ENCODE results near the gene FILIP1. TPM values are rescaled to one million over a fixed set of nuclear protein-coding genes. Genes with fewer than 3 reads are reported as not detected.
"Not testable (repeated sequence)": the region's sequence is repeated elsewhere in the genome, so short reads cannot be mapped to it uniquely, and the experiment has no call there.

The FILIP1 gene
- polyA plus RNA-seq, 1 experiment: 0.44 TPM

DNA sequence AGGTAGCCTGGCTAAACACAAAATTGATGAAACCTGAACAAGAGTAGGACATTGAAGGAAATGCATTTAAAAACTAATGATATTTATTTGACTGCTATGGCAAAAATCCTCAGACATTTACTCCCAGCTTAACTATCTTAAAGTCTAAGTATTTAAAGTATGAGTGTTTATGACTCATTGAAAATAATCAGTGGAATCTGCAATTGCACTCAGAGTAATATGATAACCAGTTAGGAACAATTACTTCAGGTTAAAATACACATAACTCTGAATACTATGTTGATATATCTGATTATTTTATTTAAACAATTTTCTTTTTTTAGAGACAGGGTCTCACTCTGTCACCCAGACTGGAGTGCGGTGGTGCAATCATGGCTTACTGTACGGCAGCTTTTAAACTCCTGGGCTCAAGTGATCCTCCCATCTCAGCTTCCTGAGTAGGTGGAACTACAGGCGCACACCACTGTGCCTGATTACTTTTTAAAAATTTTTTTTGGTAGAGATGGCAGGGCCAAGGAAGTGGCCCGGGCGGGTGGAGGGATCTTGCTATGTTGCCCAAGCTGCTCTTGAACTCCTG is 43.9 kb downstream of the FILIP1 start:
- POLR2A ChIA-PET: interaction anchor here (0.7 kb wide), 2 partner anchors 43 to 105 kb away, joined by 3 to 7 read pairs; no protein-coding TSS in a partner anchor
- TF ChIP-seq, protein P1, sequence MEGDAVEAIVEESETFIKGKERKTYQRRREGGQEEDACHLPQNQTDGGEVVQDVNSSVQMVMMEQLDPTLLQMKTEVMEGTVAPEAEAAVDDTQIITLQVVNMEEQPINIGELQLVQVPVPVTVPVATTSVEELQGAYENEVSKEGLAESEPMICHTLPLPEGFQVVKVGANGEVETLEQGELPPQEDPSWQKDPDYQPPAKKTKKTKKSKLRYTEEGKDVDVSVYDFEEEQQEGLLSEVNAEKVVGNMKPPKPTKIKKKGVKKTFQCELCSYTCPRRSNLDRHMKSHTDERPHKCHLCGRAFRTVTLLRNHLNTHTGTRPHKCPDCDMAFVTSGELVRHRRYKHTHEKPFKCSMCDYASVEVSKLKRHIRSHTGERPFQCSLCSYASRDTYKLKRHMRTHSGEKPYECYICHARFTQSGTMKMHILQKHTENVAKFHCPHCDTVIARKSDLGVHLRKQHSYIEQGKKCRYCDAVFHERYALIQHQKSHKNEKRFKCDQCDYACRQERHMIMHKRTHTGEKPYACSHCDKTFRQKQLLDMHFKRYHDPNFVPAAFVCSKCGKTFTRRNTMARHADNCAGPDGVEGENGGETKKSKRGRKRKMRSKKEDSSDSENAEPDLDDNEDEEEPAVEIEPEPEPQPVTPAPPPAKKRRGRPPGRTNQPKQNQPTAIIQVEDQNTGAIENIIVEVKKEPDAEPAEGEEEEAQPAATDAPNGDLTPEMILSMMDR (IDR thresholded peaks at IDR 0.05; ENCODE audit: insufficient read depth, low read depth, low read length): no peak
- peak; percentile 66 for DNase-seq (ENCODE audit: low read depth)
- Histone ChIP-seq H3K27me3 (ENCODE audit: control insufficient read depth, insufficient read depth, low read length) (no peaks in the 10 kb centered on the region), H3K4me3 (ENCODE audit: low read depth, low read length) (no peak overlapping the region), H3K36me3 (ENCODE audit: control insufficient read depth, insufficient read depth, low read length) (no peaks in the 10 kb centered on the region)
- CTCF ChIA-PET: interaction anchor here (1.3 kb wide), 1 partner anchor 183 kb away, joined by 3 read pairs; no protein-coding TSS in a partner anchor

DNA sequence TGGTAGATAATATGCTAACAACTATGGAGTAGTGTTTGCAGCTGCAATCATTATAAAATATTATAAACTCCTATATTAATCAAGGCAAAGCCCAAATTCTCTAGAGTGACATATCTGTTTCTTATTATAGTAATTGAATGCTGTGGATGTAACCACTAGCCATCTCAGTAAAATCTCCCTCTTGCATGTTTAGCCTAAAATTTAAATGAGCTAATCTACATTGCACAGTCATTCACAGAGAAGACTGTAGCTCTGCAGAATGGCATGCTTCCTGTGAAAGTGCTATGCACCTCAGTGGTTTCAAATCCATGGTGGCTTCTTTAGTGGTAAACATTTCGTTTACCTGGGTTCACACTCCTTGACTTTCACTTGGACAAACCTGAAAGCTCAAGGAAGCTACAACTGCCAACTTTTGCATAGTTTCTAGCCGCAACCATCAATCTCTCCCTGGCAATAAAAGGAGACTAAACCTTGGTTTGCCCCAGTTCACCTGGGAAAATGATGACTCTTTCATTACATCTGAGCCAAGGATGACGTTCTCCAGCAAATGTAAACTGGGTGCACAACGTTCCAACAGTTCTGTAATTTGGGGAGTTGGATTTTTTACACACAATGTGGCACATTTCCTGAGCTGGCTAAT is 47.2 kb downstream of the FILIP1 start:
- DNase-seq (ENCODE audit: low read depth): no peak
- Histone ChIP-seq H3K36me3 (ENCODE audit: control insufficient read depth, insufficient read depth, low read length) (no peaks in the 10 kb centered on the region), H3K27me3 (ENCODE audit: control insufficient read depth, insufficient read depth, low read length) (no peaks in the 10 kb centered on the region), H3K4me3 (ENCODE audit: low read depth, low read length) (no peak overlapping the region)
- CTCF ChIA-PET: interaction anchor here (0.8 kb wide), 1 partner anchor 152 kb away, joined by 4 read pairs; no protein-coding TSS in a partner anchor
- TF ChIP-seq, protein P1 (IDR thresholded peaks at IDR 0.05; ENCODE audit: insufficient read depth, low read depth, low read length): no peak
- POLR2A ChIA-PET: no interaction called here

DNA sequence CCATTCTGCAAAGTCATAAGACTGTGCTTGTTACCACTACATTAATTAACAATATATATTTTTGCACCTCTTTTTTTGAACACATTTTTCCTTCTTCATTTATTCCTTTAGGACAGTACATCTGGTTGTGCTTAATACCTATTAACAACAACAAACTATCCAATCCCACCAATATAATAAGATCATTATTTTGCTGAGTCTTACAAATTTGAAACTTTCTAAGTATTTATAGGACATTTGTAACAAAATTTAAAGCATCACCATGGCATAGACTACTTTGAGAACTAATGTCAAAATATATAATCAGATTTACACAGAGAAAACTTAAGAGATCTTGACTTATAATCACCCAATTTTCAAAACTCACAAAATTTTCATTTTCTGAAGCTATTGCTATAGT is 47.9 kb downstream of the FILIP1 start:
- DNase-seq (ENCODE audit: low read depth): no peak
- H3K27me3 ChIP-seq (ENCODE audit: control insufficient read depth, insufficient read depth, low read length): no peaks in the 10 kb centered on the region
- H3K36me3 ChIP-seq (ENCODE audit: control insufficient read depth, insufficient read depth, low read length): no peaks in the 10 kb centered on the region
- ChIA-PET CTCF (no interaction called here), POLR2A (no interaction called here)
- H3K4me3 ChIP-seq (ENCODE audit: low read depth, low read length): no peak overlapping the region
- TF ChIP-seq, protein P1 (IDR thresholded peaks at IDR 0.05; ENCODE audit: insufficient read depth, low read depth, low read length): no peak

DNA sequence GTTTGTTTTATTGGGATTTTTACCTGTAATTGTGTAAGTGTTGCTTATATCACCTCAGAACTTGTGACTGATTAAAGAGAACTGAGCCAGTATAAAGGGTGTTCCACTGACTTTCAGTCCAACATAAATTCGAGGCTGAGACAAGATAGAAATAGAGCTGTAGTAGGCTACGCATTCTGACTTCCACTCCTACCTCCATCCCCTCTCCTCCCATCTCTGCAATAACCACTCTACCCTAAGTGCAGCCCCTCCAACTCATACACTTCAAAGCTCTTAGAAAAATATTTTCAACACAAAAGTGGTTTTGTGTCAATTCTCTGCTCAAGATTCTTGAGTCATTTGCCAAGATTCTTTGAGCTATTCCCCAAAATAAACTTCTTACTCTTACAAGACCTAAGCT is 48.7 kb downstream of the FILIP1 start:
- TF ChIP-seq, protein P1 (IDR thresholded peaks at IDR 0.05; ENCODE audit: insufficient read depth, low read depth, low read length): no peak
- ChIA-PET POLR2A (interaction anchor here (0.6 kb wide), 1 partner anchor 128 kb away, joined by 5 read pairs; no protein-coding TSS in a partner anchor), CTCF (interaction anchor here (0.9 to 1.1 kb wide), 2 partner anchors 14 to 147 kb away, joined by 3 read pairs; no protein-coding TSS in a partner anchor)
- Histone ChIP-seq H3K27me3 (ENCODE audit: control insufficient read depth, insufficient read depth, low read length) (no peaks in the 10 kb centered on the region), H3K4me3 (ENCODE audit: low read depth, low read length) (no peak overlapping the region), H3K36me3 (ENCODE audit: control insufficient read depth, insufficient read depth, low read length) (no peaks in the 10 kb centered on the region)
- no peak for DNase-seq (ENCODE audit: low read depth)

DNA sequence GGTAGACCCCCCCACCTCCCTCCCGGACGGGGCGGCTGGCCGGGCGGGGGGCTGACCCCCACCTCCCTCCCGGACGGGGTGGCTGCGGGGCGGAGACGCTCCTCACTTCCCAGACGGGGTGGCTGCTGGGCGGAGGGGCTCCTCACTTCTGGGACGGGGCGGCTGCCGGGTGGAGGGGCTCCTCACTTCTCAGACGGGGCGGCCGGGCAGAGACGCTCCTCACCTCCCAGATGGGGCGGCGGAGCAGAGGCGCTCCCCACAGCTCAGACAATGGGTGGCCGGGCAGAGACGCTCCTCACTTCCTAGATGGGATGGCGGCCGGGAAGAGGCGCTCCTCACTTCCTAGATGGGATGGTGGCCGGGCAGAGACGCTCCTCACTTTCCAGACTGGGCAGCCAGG is 51.7 kb downstream of the FILIP1 start:
- H3K36me3 ChIP-seq (ENCODE audit: control insufficient read depth, insufficient read depth, low read length); DNase-seq (ENCODE audit: low read depth); H3K27me3 ChIP-seq (ENCODE audit: control insufficient read depth, insufficient read depth, low read length); POLR2A ChIA-PET; H3K4me3 ChIP-seq (ENCODE audit: low read depth, low read length); CTCF ChIA-PET: not testable (repeated sequence)

DNA sequence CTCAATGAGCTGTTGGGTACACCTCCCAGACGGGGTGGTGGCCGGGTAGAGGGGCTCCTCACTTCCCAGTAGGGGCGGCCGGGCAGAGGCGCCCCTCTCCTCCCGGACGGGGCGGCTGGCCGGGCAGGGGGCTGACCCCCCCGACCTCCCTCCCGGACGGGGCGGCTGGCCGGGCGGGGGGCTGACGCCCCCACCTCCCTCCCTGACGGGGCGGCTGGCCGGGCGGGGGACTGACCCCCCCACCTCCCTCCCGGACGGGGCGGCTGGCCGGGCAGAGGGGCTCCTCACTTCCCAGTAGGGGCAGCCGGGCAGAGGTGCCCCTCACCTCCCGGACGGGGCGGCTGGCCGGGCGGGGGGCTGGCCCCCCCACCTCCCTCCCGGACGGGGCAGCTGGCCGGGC is 52.1 kb downstream of the FILIP1 start:
- H3K36me3 ChIP-seq (ENCODE audit: control insufficient read depth, insufficient read depth, low read length); H3K27me3 ChIP-seq (ENCODE audit: control insufficient read depth, insufficient read depth, low read length); POLR2A ChIA-PET; DNase-seq (ENCODE audit: low read depth); CTCF ChIA-PET; H3K4me3 ChIP-seq (ENCODE audit: low read depth, low read length): not testable (repeated sequence)
